GM12892 (cell line): Measurements from ENCODE around the gene KCNC1.

Experiments
- POLR2A ChIP-seq: IDR thresholded peaks from 2 replicates; pipeline ENCODE4 v1.6.1; 2011; ENCODE audit warnings: low read depth, low read length, control low read depth
- POLR2AphosphoS5 ChIP-seq: IDR thresholded peaks from 2 replicates; pipeline ENCODE4 v1.6.1; 2011; ENCODE audit warnings: low read depth, low read length, control low read depth
- TAF1 ChIP-seq: IDR thresholded peaks from 2 replicates; pipeline ENCODE4 v1.6.1; 2011; ENCODE audit warnings: low read depth, mild to moderate bottlenecking, control low read depth, low read length, borderline replicate concordance

DNA sequence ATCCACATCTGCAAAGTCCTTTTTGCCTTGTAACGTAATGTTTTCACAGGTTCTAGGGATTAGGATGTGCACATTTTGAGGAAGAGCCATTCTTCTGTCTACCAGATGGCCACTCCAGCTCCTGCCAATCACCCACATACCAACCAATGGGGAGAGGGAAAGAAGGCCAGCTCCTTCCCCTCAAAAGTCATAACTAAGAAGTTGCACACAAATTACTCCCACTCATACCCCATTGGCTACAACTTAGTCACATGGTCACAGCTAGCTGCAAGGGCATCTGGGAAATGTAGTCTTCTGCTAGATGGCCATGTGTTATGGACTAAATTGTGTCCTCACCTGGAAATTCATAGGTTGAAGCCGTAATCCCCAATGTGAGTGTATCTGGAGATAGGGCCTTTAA lies 30.6 kb upstream of the KCNC1 start:
- TF ChIP-seq POLR2A, result no peak
- no peak for TF ChIP-seq TAF1
- no peak for TF ChIP-seq POLR2AphosphoS5
